Bronchial epithelial cell (primary cell): ENCODE data around the gene GALNT18. TPM values are rescaled to one million over a fixed set of nuclear protein-coding genes. Genes with fewer than 3 reads are reported as not detected.

Experiments
- DNase-seq: peaks from one replicate; pipeline ENCODE4 v3.0.0-alpha.2; 2010; ENCODE audit warnings: low read depth
- FAIRE-seq: peaks from 2 replicates; lab custom pipeline; 2011; peaks lifted over from hg19 to GRCh38; lab: Jason Lieb, UNC
- H3K27me3 ChIP-seq: 2 replicates; pipeline ENCODE4 v1.5.1; 2011; ENCODE audit warnings: low read length; ENCODE audit not compliant: control insufficient read depth, insufficient read depth
- H3K36me3 ChIP-seq: 2 replicates; pipeline ENCODE4 v1.5.1; 2011; ENCODE audit warnings: low read length; ENCODE audit not compliant: control insufficient read depth, insufficient read depth
- H3K4me3 ChIP-seq: 2 replicates; pipeline ENCODE4 v1.5.1; 2011; ENCODE audit warnings: mild to moderate bottlenecking, low read depth, low read length, control low read depth
- CTCF ChIP-seq: IDR thresholded peaks from 2 replicates; pipeline ENCODE4 v1.5.1; 2011; ENCODE audit warnings: mild to moderate bottlenecking, moderate library complexity, low read length, control low read depth, inconsistent platforms; ENCODE audit not compliant: insufficient read depth, severe bottlenecking
- total RNA-seq: library from RNA; depleted of rRNA; stranded (reverse); fragments of >200 nt; gene quantifications from 2 replicates; pipeline ENCODE4 v1.2.1, GENCODE V29; 2014

The GALNT18 gene
- total RNA-seq, 1 donor from 2014 or later = 26.1 TPM

GRCh38 chr11:11420899-11421285 is 200.9 kb downstream of the GALNT18 start:
- Histone ChIP-seq H3K27me3 (no peaks in the 10 kb centered on the region), H3K4me3 (no peak overlapping the region), H3K36me3 (peaks cover 1% of the 10 kb centered on the region)
- TF ChIP-seq CTCF = no peak
- FAIRE-seq (no peak), DNase-seq (no peak)

GRCh38 chr11:11420191-11420898 is 201.5 kb downstream of the GALNT18 start:
- Histone ChIP-seq H3K4me3 (no peak overlapping the region), H3K27me3 (no peaks in the 10 kb centered on the region), H3K36me3 (peaks cover 1% of the 10 kb centered on the region)
- no peak for DNase-seq
- FAIRE-seq = no peak
- TF ChIP-seq CTCF = no peak

GRCh38 chr11:11419747-11420146 is 202.1 kb downstream of the GALNT18 start:
- no peaks in the 10 kb centered on the region for H3K27me3 ChIP-seq
- H3K36me3 ChIP-seq = no peaks in the 10 kb centered on the region
- TF ChIP-seq CTCF = no peak
- FAIRE-seq (no peak), DNase-seq (no peak)
- H3K4me3 ChIP-seq = no peak overlapping the region

- peak; percentile 7 for FAIRE-seq
- H3K4me3 ChIP-seq = no peak overlapping the region
- H3K27me3 ChIP-seq = no peaks in the 10 kb centered on the region
- TF ChIP-seq CTCF = no peak
- no peaks in the 10 kb centered on the region for H3K36me3 ChIP-seq
- DNase-seq = peak; percentile 81
Measured at GRCh38 chr11:11416917-11417316, 204.9 kb downstream of the GALNT18 start.

GRCh38 chr11:11416502-11416901 is 205.3 kb downstream of the GALNT18 start:
- Histone ChIP-seq H3K36me3 (no peaks in the 10 kb centered on the region), H3K4me3 (no peak overlapping the region), H3K27me3 (no peaks in the 10 kb centered on the region)
- TF ChIP-seq CTCF = no peak
- FAIRE-seq (no peak), DNase-seq (no peak)

- FAIRE-seq = no peak
- no peaks in the 10 kb centered on the region for H3K36me3 ChIP-seq
- TF ChIP-seq CTCF = no peak
Measured at GRCh38 chr11:11415901-11416300, 205.9 kb downstream of the GALNT18 start.

More at GRCh38 chr11:11415901-11416300, 205.9 kb downstream of the GALNT18 start:
- H3K27me3 ChIP-seq = no peaks in the 10 kb centered on the region
- H3K4me3 ChIP-seq = no peak overlapping the region
- no peak for DNase-seq
